H1 (cell line): ENCODE results near the gene WBP1L. TPM values are rescaled to one million over a fixed set of nuclear protein-coding genes. Genes with fewer than 3 reads are reported as not detected.

Experiments used
- RFX5 ChIP-seq: IDR thresholded peaks from 2 replicates; pipeline ENCODE4 v1.6.1; 2011; ENCODE audit warnings: low read depth, low read length, improper control_type of control experiment, borderline replicate concordance
- TEAD4 ChIP-seq: IDR thresholded peaks from 2 replicates; pipeline ENCODE4 v1.6.1; 2012; ENCODE audit warnings: low read depth, low read length, inconsistent platforms, mixed read lengths
- polyA plus RNA-seq, 7 experiments: library from polyadenylated mRNA; depleted of rRNA in 3 of 7; stranded (reverse) in 5 of 7; unstranded in 2 of 7; fragments of >200 nt in 5 of 7; fragments of 200-250 nt in 2 of 7; gene quantifications; 1 replicate in 5 of 7; 2 replicates in 1 of 7; 4 replicates in 1 of 7; pipeline versions ENCODE4 v1.2.1 to v1.2.3, GENCODE V29; 2011 to 2013; ENCODE audit warnings: missing spikeins in 2 of 7, mixed read lengths in 2 of 7
- total RNA-seq: library from RNA; stranded (reverse); fragmentation: NEBNext Ultra II Directional; extraction: Animal tissue kit (Norgen Biotek cat#: 25700); gene quantifications from 2 replicates; pipeline ENCODE4 v1.2.1, GENCODE V29; 2021

The WBP1L gene
- total and polyA plus RNA-seq, 2 of the 8 experiments (the other 6 are each of a cell fraction or from before 2014, with no cell fraction given): 26.6 to 29.9 TPM

DNA sequence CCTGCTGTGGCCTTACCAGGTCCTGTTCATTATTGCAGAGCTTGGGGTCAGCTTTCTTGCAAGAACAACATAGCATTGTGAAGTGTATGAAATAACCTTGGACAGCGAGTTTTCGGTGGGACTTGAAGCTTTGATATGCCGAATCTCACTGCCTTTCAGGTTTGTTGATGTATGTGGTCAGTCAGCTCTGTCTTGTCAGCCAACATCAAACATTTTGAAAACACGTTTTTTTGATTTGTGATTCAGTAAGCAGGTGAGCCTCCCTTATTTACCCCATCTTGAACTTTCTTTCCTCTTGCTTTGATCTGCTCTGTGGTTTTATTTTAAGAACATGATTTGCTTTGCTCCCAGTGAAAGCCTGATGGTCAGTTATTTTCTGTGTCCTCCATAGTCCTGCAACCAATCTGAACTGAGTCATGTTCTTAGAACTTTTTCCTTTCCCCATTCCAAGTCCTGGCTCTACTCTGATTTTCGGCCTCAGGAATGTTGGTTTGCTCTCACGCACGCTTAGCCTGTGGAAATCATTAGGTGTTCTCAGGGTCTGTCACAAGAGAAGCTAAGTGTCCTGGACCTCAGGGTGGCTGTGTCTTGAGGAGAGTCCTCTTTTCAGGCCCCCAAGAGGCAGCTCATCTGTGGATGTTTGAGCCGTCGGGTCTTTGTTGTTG, 8.7 kb downstream of the WBP1L start (continued):
- TF ChIP-seq TEAD4: no peak
- no peak for TF ChIP-seq RFX5
